ENCODE results near the gene REC8.
"Not testable (repeated sequence)": the region's sequence is repeated elsewhere in the genome, so short reads cannot be mapped to it uniquely, and the experiment has no call there.

The REC8 gene

GRCh38 chr14:24183014-24183481, 11.2 kb downstream of the REC8 start:
- DNase-seq (ENCODE audit: low read depth in 3 of 3): no peak

GRCh38 chr14:24184104-24184970, 12.5 kb downstream of the REC8 start:
- no peak for DNase-seq (ENCODE audit: low read depth in 3 of 3)

- DNase-seq (ENCODE audit: low read depth in 3 of 3): no peak
Observed at GRCh38 chr14:24185026-24185425, 13.1 kb downstream of the REC8 start.

- no peak for DNase-seq (ENCODE audit: low read depth in 3 of 3)
Observed at GRCh38 chr14:24185741-24186140, 13.9 kb downstream of the REC8 start.

- DNase-seq (ENCODE audit: low read depth in 3 of 3): no peak
Observed at GRCh38 chr14:24186831-24187538, 15.1 kb downstream of the REC8 start.

GRCh38 chr14:24187539-24187915, 15.6 kb downstream of the REC8 start:
- no peak for DNase-seq (ENCODE audit: low read depth in 3 of 3)

- DNase-seq (ENCODE audit: low read depth in 3 of 3): peak; percentile 90 to 95 (median 94)
Observed at GRCh38 chr14:24188251-24189058, 16.6 kb downstream of the REC8 start, which contains the start of gene IPO4. Gene IPO4 (minus strand): TSS chr14:24188816. CDS start chr14:24188787, 29 bp downstream.

- no peak for DNase-seq (ENCODE audit: low read depth in 3 of 3)
Observed at GRCh38 chr14:24189059-24189375, 17.1 kb downstream of the REC8 start.

- no peak for DNase-seq (ENCODE audit: low read depth in 3 of 3)
Observed at GRCh38 chr14:24189460-24189859, 17.6 kb downstream of the REC8 start.

- no peak for DNase-seq (ENCODE audit: low read depth in 3 of 3)
Observed at GRCh38 chr14:24190416-24190815, 18.5 kb downstream of the REC8 start.

- no peak for DNase-seq (ENCODE audit: low read depth in 3 of 3)
Observed at GRCh38 chr14:24192933-24193332, 21.1 kb downstream of the REC8 start.

- DNase-seq (ENCODE audit: low read depth in 3 of 3): no peak
Observed at GRCh38 chr14:24194186-24194872, 22.4 kb downstream of the REC8 start.

- DNase-seq (ENCODE audit: low read depth in 3 of 3): no peak
Observed at GRCh38 chr14:24194873-24195185, 22.9 kb downstream of the REC8 start.

GRCh38 chr14:24195186-24196070, 23.5 kb downstream of the REC8 start, which contains the start of gene TM9SF1:
Gene TM9SF1 (minus strand): TSS chr14:24195441. CDS start chr14:24195019, 422 bp downstream.
- DNase-seq (ENCODE audit: low read depth in 3 of 3): peak; percentile 70 to 85 (median 76)

GRCh38 chr14:24196071-24197055, 24.5 kb downstream of the REC8 start:
- DNase-seq (ENCODE audit: low read depth in 3 of 3): no peak

GRCh38 chr14:24197056-24197450, 25.2 kb downstream of the REC8 start:
- DNase-seq (ENCODE audit: low read depth in 3 of 3): no peak

- no peak for DNase-seq (ENCODE audit: low read depth in 3 of 3)
Observed at GRCh38 chr14:24198814-24199524, 27.1 kb downstream of the REC8 start.

GRCh38 chr14:24202538-24202937, 30.7 kb downstream of the REC8 start:
- not testable (repeated sequence) for DNase-seq (ENCODE audit: low read depth in 3 of 3)

Data from stimulated activated CD4-positive, alpha-beta T cell treated with anti-CD3 and anti-CD28 coated beads, TNF-alpha, amount 100 ng/mL, for 24 hours (primary cell).